H9 (cell line): Measurements from ENCODE around the gene MAGEB6B. TPM values are rescaled to one million over a fixed set of nuclear protein-coding genes. Genes with fewer than 3 reads are reported as not detected.
"Not testable (repeated sequence)": the region's sequence is repeated elsewhere in the genome, so short reads cannot be mapped to it uniquely, and the experiment has no call there.

Experiments
- DNase-seq: peaks from one replicate; pipeline ENCODE4 v3.0.0-alpha.2; 2017
- H2AFZ ChIP-seq: one replicate; pipeline ENCODE4 v1.6.1; 2013; ENCODE audit warnings: mild to moderate bottlenecking, low read length, control low read depth, moderate library complexity
- H2AK5ac ChIP-seq: 2 replicates; pipeline ENCODE4 v1.6.1; 2013; ENCODE audit warnings: low read length, control low read depth, mixed read lengths; ENCODE audit not compliant: insufficient read length
- H2BK120ac ChIP-seq: one replicate; pipeline ENCODE4 v1.6.1; 2013; ENCODE audit warnings: low read depth, mild to moderate bottlenecking, low read length, control low read depth, inconsistent platforms; ENCODE audit not compliant: poor library complexity, severe bottlenecking
- H2BK12ac ChIP-seq: 2 replicates; pipeline ENCODE4 v1.6.1; 2013; ENCODE audit warnings: low read length, control low read depth, mixed read lengths, low read depth; ENCODE audit not compliant: insufficient read length
- H2BK15ac ChIP-seq: 2 replicates; pipeline ENCODE4 v1.6.1; 2013; ENCODE audit warnings: low read depth, low read length, control low read depth
- H2BK20ac ChIP-seq: one replicate; pipeline ENCODE4 v1.6.1; 2013; ENCODE audit warnings: low read depth, mild to moderate bottlenecking, low read length, control low read depth, inconsistent platforms; ENCODE audit not compliant: poor library complexity, severe bottlenecking
- H2BK5ac ChIP-seq: 2 replicates; pipeline ENCODE4 v1.6.1; 2013; ENCODE audit warnings: low read length, control low read depth, mixed read lengths; ENCODE audit not compliant: insufficient read length
- H3K14ac ChIP-seq: 2 replicates; pipeline ENCODE4 v1.6.1; 2013; ENCODE audit warnings: low read length, control low read depth; ENCODE audit not compliant: insufficient read depth
- H3K18ac ChIP-seq: 2 replicates; pipeline ENCODE4 v1.6.1; 2013; ENCODE audit warnings: low read depth, mild to moderate bottlenecking, mixed read lengths, low read length, control low read depth; ENCODE audit not compliant: insufficient read length
- H3K23ac ChIP-seq: 2 replicates; pipeline ENCODE4 v1.6.1; 2013; ENCODE audit warnings: low read length, control low read depth, mixed read lengths, low read depth; ENCODE audit not compliant: insufficient read length
- H3K23me2 ChIP-seq: 2 replicates; pipeline ENCODE4 v1.6.1; 2013; ENCODE audit warnings: low read depth, mild to moderate bottlenecking, mixed read lengths, low read length, control low read depth; ENCODE audit not compliant: insufficient read length, poor library complexity, severe bottlenecking
- H3K27ac ChIP-seq: 2 replicates; pipeline ENCODE4 v1.5.1; 2013; ENCODE audit warnings: low read length, control low read depth, mixed read lengths, low read depth; ENCODE audit not compliant: insufficient read length
- H3K27me3 ChIP-seq: 2 replicates; pipeline ENCODE4 v1.6.1; 2013; ENCODE audit warnings: low read length, control low read depth, inconsistent platforms; ENCODE audit not compliant: insufficient read depth
- H3K4ac ChIP-seq: 2 replicates; pipeline ENCODE4 v1.6.1; 2013; ENCODE audit warnings: low read depth, mild to moderate bottlenecking, control low read depth, inconsistent platforms, low read length, moderate library complexity
- H3K4me1 ChIP-seq: 2 replicates; pipeline ENCODE4 v1.6.1; 2013; ENCODE audit warnings: low read length, control low read depth, inconsistent platforms; ENCODE audit not compliant: insufficient read depth
- H3K4me2 ChIP-seq: 2 replicates; pipeline ENCODE4 v1.6.1; 2013; ENCODE audit warnings: low read length, control low read depth, mixed read lengths; ENCODE audit not compliant: insufficient read length, insufficient read depth
- H3K56ac ChIP-seq: 2 replicates; pipeline ENCODE4 v1.6.1; 2013; ENCODE audit warnings: low read depth, mild to moderate bottlenecking, mixed read lengths, low read length, control low read depth; ENCODE audit not compliant: insufficient read length
- H3K79me1 ChIP-seq: 2 replicates; pipeline ENCODE4 v1.6.1; 2013; ENCODE audit warnings: low read depth, mild to moderate bottlenecking, moderate library complexity, low read length, control low read depth, inconsistent platforms; ENCODE audit not compliant: insufficient read depth, poor library complexity, severe bottlenecking
- H3K79me2 ChIP-seq: 2 replicates; pipeline ENCODE4 v1.6.1; 2013; ENCODE audit warnings: low read length, control low read depth, inconsistent platforms; ENCODE audit not compliant: insufficient read depth
- H3K9ac ChIP-seq: 2 replicates; pipeline ENCODE4 v1.6.1; 2013; ENCODE audit warnings: low read length, control low read depth, mixed read lengths; ENCODE audit not compliant: insufficient read length; ENCODE audit errors: extremely low read depth
- H3K9me3 ChIP-seq: one replicate; pipeline ENCODE4 v1.6.1; 2013; ENCODE audit warnings: low read depth, low read length, inconsistent platforms; ENCODE audit not compliant: control insufficient read depth
- H3T11ph ChIP-seq: one replicate; pipeline ENCODE4 v1.6.1; 2013; ENCODE audit warnings: mild to moderate bottlenecking, low read length, control low read depth, inconsistent platforms
- H4K20me1 ChIP-seq: one replicate; pipeline ENCODE4 v1.6.1; 2013; ENCODE audit not compliant: control insufficient read depth, insufficient read length, insufficient read depth
- H4K5ac ChIP-seq: 2 replicates; pipeline ENCODE4 v1.6.1; 2013; ENCODE audit warnings: low read depth, mild to moderate bottlenecking, mixed read lengths, low read length, control low read depth; ENCODE audit not compliant: insufficient read length
- H4K8ac ChIP-seq: replicated peaks from 2 replicates; pipeline ENCODE4 v1.6.1; 2013; ENCODE audit warnings: low read length, control low read depth, mixed read lengths, low read depth; ENCODE audit not compliant: insufficient read length
- H4K91ac ChIP-seq: 2 replicates; pipeline ENCODE4 v1.6.1; 2013; ENCODE audit warnings: low read depth, mild to moderate bottlenecking, moderate library complexity, mixed read lengths, low read length, control low read depth; ENCODE audit not compliant: insufficient read length
- H3K27ac Mint-ChIP-seq, 3 experiments: 2 replicates in 2 of 3; 3 replicates in 1 of 3; pipeline ENCODE4 v1.8.0; 2020 to 2021; ENCODE audit warnings: mixed read lengths in 3 of 3, mild to moderate bottlenecking in 1 of 3, moderate library complexity in 1 of 3
- H3K27me3 Mint-ChIP-seq: 2 replicates; pipeline ENCODE4 v1.8.0; 2021; ENCODE audit warnings: low read depth, mild to moderate bottlenecking, moderate library complexity, mixed read lengths
- H3K36me3 Mint-ChIP-seq, 3 experiments: 2 replicates in 2 of 3; 3 replicates in 1 of 3; pipeline ENCODE4 v1.8.0; 2020 to 2021; ENCODE audit warnings: low read depth in 3 of 3, mixed read lengths in 3 of 3; ENCODE audit not compliant: insufficient read depth in 1 of 3
- H3K4me1 Mint-ChIP-seq, 2 experiments: 2 replicates each; pipeline ENCODE4 v1.8.0; 2020; ENCODE audit warnings: mixed read lengths in 2 of 2
- H3K4me3 Mint-ChIP-seq, 2 experiments: 2 replicates in 1 of 2; 3 replicates in 1 of 2; pipeline ENCODE4 v1.8.0; 2020 to 2021; ENCODE audit warnings: mild to moderate bottlenecking in 2 of 2, mixed read lengths in 2 of 2, moderate library complexity in 1 of 2
- H3K9me3 Mint-ChIP-seq, 2 experiments: 2 replicates in 1 of 2; 3 replicates in 1 of 2; pipeline ENCODE4 v1.8.0; 2020; ENCODE audit warnings: mild to moderate bottlenecking in 2 of 2, mixed read lengths in 2 of 2, moderate library complexity in 1 of 2
- CTCF ChIP-seq: fragments of 200-600 bp; sonication (generic); conservative IDR thresholded peaks from 3 replicates; pipeline ENCODE4 v1.8.0; 2021; ENCODE audit warnings: antibody characterized with exemption, mild to moderate bottlenecking
- WGBS: extraction: QIAGEN DNeasy Blood & Tissue Kit; methylation state at CpG from one replicate; pipeline ENCODE4 v1.1.7; 2013; ENCODE audit warnings: missing lambda C conversion rate, low lambda C conversion rate, mixed read lengths; ENCODE audit not compliant: insufficient read length; ENCODE audit errors: extremely low coverage; 5-methylcytosine and 5-hydroxymethylcytosine counted together
- total RNA-seq: library from RNA; stranded (reverse); gene quantifications from 2 replicates; pipeline ENCODE4 v1.2.1, GENCODE V29; 2021

The MAGEB6B gene
- total RNA-seq, 1 experiment from 2014 or later = not detected

- Histone ChIP-seq H2BK120ac (no peak overlapping the region), H4K8ac (no peak overlapping the region), H3K4ac (no peak overlapping the region), H3K14ac (no peak overlapping the region), H2BK20ac (no peak overlapping the region), H3K18ac (no peak overlapping the region), H2BK15ac (no peak overlapping the region), H4K91ac (no peak overlapping the region), H3K9ac (no peak overlapping the region), H3K4me2 (no peak overlapping the region), H3K56ac (no peak overlapping the region), H2AFZ (no peak overlapping the region), H3T11ph (no peak overlapping the region), H3K23ac (no peak overlapping the region), H3K79me1 (no peaks in the 10 kb centered on the region), H3K4me1 (no peaks in the 10 kb centered on the region), H3K79me2 (no peaks in the 10 kb centered on the region), H3K27ac (no peak overlapping the region), H2AK5ac (no peak overlapping the region), H3K23me2 (no peaks in the 10 kb centered on the region), H4K5ac (no peak overlapping the region), H3K9me3 (peaks cover 23% of the 10 kb centered on the region), H2BK5ac (no peak overlapping the region), H2BK12ac (no peak overlapping the region), H3K27me3 (no peaks in the 10 kb centered on the region), H4K20me1 (no peaks in the 10 kb centered on the region)
- DNase-seq = no peak
- no peaks in the 10 kb centered on the region; the same call in 1 of the 2 replicates for H3K27me3 Mint-ChIP-seq
- no peak overlapping the region for H3K27ac Mint-ChIP-seq
- no peak overlapping the region for H3K4me3 Mint-ChIP-seq
- peaks cover 67 to 75% of the 10 kb centered on the region in 2 experiments for H3K9me3 Mint-ChIP-seq
- no peak for TF ChIP-seq CTCF
- peaks cover 0 to 4% (median 3%) of the 10 kb centered on the region in 3 experiments; a peak in 4 of 7 replicates for H3K36me3 Mint-ChIP-seq
- H3K4me1 Mint-ChIP-seq = no peaks in the 10 kb centered on the region
Observed at GRCh38 chrX:26203561-26203960, 43.2 kb downstream of the MAGEB6B start.

- H3K4ac ChIP-seq, H4K8ac ChIP-seq, H3T11ph ChIP-seq, H2BK15ac ChIP-seq, H4K20me1 ChIP-seq, H2AK5ac ChIP-seq, H3K56ac ChIP-seq, H3K23ac ChIP-seq, H3K36me3 Mint-ChIP-seq, H2BK120ac ChIP-seq, H2AFZ ChIP-seq, H3K4me3 Mint-ChIP-seq, H3K27me3 ChIP-seq, H3K18ac ChIP-seq, H3K79me2 ChIP-seq, H3K4me1 ChIP-seq, H3K9ac ChIP-seq, H3K4me1 Mint-ChIP-seq, DNase-seq, H4K91ac ChIP-seq, H3K27ac Mint-ChIP-seq, H2BK20ac ChIP-seq, H2BK5ac ChIP-seq, H3K79me1 ChIP-seq, H2BK12ac ChIP-seq, H3K14ac ChIP-seq, H3K27ac ChIP-seq, H4K5ac ChIP-seq, H3K27me3 Mint-ChIP-seq, H3K23me2 ChIP-seq, H3K4me2 ChIP-seq: not testable (repeated sequence)
- peaks cover 12% of the 10 kb centered on the region for H3K9me3 ChIP-seq
- no CpG with 5 or more reads among the region's 27 CpGs for WGBS
- H3K9me3 Mint-ChIP-seq = peaks cover 66 to 77% of the 10 kb centered on the region in 2 experiments
Observed at GRCh38 chrX:26204717-26205116, 44.3 kb downstream of the MAGEB6B start.
